GM21825 (cell line): Measurements from ENCODE around the gene GRIN3A.
"Not testable (repeated sequence)": the region's sequence is repeated elsewhere in the genome, so short reads cannot be mapped to it uniquely, and the experiment has no call there.

Source experiments
- ATAC-seq: cut with Tn5 transposase; IDR thresholded peaks from one replicate; pipeline ENCODE4 v1.9.1; 2021; ENCODE audit warnings: mild to moderate bottlenecking, moderate library complexity; ENCODE audit not compliant: unreplicated experiment

Gene GRIN3A

DNA sequence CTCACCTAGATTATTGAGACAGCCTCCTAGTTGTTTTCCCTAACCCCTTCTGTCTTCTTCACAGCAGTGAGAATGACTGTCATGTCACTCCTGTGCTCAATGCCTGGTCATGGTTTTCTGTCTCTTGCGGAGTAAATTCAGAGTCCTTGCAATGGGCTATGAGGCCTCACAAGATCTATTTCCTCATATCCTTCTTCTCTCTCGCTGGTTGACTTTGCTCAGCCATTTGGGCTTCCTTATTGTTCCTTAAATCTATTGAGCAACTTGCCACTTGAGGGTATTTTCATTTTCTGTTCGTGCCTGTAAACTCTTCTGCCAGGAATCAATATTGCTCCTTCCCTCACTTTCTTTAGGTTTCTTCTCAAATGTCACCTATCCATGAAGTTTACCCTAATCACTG, 152.7 kb downstream of the GRIN3A start:
- no peak for ATAC-seq

DNA sequence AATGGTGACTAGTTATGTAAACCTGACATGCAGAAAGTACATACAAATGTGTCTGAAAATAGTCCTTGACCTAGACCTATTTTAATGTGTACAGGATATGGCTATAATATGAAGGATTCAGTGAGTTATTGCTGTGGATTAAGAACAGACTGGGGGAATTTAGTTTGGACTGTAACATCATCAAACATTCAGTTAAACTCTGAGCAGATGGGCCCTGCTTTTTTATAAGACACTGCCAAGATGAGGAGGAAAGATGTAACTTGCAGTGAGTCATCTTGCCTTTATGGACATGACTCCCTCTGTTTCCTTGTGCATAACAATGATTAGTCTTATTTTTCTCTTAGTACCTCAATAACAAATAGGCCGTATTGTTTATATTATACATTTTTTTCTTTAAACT, 155.9 kb downstream of the GRIN3A start:
- ATAC-seq = no peak

DNA sequence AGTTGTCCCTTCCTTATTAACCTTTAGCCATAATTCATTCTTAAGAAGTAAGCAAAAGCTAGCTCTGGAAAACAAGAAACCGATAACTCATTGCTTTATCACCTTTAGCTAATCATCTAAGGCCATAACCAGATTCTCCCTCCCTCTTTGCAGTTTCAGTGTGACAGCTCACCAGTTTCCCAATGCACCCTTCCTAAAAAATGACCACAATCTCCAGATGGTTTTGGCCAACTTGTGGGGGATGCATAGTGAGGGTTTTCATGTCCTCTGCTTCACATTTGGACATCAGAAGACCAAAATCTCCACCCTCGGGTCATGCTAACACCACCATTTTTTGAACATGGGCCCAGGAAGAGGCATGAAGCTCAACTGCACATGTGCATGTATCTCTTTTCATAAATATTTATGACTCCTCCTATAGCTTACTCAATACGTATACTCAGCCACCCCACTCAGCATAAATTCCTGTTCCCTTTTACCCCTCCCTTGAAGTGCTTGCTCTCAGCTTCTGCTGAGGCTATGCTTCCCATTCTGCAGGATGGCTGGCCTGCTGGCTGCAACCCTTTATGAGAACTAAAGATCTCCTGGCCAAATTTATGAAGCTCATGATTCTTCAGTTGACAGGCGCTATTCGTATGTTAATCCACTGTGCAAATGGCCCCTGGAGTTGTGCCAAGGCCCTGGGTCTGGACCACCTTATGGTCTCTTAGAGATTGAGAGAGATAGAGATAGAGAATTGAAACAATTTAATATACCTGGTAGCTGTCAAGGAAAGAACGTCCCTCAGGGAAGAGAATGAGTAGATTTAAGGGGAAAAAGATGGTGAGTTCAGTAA, 158.5 kb downstream of the GRIN3A start:
- ATAC-seq = no peak

DNA sequence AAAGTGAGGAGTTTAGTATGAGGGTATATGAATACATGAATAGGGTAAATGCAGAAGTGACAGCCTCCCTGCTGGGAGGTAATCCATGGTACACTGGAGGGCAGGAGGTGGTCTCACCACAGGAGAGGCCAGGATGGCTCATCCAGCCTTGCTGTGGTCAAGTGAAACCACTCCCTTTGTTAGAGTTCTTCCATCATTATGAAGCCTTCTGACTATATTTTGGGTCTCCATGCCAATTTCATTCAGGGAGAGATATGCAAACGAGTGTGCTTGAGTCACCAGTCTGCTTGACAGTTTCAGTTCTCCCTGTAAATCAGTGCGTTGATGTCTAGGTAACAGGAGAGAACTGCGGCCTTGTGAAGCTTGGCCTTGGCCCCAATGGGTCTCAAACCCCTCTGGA, 160.1 kb downstream of the GRIN3A start:
- peak; percentile 77 for ATAC-seq

DNA sequence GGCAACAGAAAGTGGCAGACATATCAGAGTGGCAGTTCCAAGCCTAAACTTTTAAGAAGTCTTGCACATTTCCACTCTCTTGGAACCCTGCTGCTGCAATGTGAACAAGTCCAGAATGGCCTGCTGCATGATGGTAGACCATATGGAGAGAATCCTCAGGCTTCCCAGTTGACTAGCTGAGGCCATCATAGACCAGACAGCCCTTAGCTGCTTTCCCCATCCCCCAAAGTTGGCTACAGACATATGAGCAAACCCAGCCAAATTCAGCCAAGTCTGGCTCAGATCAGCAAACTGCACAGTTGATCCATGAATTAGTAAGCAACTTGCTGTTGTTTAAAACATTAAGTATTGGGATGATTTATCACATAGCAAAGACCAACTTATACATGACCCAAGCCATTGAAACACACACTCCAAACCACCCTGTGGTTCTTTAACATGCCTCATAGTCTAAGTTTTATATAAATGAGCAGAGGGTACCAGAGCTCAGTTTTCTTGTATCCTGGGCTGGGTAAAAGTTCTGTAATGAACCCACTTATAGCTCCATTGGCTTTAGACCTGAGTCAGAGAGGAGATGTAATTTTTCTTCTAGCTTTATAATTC, 163.6 kb downstream of the GRIN3A start:
- ATAC-seq = no peak

DNA sequence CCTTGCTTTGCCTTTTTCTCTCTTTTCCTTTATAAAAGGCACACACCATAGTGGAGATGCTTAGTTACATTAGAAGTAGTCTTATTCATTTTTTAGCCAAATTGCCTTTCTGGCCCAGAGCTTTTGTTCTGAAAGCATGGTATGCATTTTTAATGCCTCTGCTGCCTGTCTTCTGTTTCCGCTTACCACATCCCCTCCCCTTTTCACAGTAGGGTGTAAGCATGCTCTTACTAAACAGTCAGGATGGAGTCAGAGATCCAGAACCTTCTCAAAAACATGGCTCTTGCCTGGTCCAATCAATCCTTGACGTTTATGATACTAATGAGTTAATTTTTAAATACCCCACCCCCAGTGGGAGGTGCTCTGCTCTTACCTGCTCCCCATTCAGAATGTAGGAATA, 166.1 kb downstream of the GRIN3A start:
- no peak for ATAC-seq

DNA sequence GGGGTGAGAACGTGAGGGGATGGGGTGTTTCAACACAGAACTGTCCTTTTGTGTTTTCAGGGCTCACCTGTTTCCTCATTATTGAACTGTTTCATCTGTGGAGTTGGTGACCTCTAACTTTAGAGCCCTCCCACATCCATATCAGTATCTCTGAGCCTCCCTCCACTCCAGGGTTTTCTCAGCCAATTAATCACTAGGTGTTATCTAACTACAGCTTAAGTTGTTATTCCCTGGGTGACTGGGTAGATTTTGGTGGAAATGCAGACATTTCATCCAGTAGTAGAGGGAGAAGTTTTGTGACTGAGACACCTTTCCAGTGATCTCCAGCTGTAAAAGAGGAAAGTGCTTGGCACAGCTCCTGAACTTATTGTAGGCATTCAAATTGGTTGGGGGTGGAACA, 167.3 kb downstream of the GRIN3A start:
- ATAC-seq = no peak

DNA sequence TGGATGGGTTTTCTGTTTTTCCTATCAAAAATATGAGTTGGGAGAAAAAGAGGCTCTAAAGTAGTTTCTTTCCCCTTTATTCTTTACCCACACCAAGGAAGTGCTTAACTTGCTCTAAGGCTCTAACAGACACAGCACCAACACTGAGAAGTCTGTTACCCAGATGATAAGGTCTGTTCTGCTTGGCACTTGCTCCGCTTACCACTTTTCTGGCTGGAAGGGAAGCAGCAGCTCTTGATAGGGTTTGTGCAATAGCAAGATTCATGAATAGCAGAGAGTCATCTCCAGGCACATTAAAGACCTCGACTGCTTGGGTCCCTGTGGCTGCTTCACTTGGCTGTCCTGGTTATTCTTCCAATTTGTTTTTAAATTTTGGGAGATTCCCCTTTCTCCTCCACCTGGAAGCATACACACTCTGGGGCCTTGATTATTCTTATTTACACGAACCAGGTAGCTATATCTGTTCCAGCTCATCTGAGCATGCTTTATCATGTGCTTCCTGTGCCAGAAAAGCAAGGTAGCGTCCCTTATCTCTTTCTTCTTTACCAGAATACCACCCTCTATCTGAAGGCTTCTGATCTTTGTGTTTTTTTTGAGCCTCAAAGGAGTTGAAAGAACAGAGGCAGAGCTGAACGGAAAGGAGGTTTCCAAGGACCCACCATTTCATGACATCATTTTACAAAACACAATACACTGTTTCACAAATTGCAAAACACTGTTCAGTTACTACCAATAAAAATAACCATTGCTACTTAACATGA, 168.5 kb downstream of the GRIN3A start:
- ATAC-seq = no peak

DNA sequence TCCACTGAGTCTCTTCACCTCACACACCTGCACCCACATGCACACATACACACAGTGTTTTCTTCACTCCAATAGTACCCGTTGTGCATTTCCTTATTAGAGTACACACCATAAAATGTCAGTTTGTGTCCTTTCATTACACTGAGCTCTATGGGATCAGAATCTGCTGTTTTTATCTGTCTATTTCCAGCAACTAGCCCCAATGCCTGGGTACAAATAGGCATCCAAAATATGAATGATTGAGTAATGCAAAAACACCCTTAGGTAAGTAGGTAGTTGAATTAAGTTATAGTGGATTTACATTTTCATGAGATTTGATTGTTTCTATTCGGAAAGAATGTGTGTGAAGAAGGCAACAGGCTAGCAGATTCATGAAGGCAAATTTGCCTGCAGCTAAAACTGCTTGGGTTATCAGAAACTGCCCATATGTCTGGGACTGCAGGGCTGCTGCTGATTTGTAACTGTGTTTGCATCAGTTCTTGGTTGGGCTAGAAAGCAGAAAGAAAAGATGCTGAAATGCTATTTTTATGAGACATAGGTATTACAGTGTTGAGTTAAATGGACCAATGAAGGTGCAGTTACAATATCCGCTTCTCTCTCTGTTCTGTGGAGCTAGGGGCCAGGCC, 170.6 kb downstream of the GRIN3A start:
- no peak for ATAC-seq

DNA sequence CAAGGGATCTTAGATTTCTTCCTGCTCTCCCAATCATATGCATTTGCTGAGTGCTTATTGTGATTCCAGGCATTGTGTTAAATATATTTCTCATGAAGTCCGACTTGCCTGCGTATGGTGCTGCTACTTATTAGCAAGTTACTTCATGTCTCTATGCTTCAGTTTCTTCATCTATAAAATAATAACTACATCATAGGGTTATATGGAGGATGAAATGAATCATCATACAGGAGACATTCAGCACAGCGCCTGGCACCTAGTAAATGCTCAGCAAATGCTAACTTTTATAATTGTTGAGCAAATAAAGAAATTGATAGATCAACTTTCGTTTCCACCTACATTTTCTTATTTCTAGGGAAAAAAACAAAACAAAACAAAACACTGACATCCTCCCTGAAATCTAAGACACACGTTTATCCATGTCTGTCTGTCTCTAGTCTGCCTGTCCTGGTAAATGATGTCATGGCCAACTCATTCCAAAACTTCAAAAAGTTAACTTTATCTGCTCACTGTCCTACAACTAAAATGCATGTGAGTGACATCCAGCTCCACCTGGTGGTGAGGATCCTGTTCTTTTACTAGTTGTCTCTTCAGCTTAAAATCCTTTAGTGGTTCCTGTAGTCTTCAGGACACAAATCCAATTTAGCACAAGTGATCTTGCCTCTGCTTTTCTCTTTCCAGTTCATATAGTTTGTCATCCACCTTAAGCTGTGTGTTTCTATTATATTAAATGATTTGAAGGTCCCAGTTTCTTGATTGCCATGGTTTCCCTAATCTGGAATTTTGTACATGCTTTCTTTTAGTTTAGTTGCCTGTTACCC, 171.3 kb downstream of the GRIN3A start:
- ATAC-seq = no peak

DNA sequence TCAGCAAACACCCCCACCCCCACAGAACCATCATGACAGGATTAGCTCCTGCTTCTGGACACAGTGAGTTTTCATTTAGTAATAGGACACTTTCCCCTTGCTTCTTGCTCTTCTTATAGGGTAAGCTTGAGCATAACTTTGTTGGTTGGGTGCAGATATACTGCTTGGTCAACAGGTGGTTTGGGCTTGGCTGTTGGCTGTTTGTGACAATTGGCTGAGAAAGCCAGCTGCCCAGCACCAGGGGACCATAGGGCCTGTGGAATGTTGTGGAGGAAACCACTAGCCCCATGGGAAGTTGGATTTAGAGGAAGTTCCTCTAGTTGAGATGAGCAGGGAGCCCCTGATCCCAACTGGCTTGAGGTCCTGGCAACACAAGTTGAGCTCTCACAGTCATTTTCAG, 174.2 kb downstream of the GRIN3A start:
- ATAC-seq = no peak

DNA sequence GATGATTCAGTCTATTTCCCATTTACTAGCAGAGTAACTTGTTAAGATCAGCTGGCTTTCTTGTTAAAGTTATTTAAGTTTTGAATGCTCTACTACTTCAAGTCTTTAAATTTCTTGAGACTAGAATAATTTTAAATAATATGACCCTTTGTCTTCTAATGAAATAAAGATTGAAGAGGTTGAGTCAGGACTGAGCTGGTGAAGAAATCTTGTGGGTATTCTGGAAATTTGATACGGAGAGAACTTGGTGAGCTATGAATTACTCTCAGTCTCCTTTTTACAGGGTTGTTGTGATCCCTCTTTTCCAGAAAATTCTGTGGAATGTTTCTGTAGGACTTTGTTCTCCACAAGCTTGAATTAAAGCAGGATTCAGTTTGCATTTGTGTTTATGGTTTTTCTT, 175.5 kb downstream of the GRIN3A start:
- ATAC-seq = no peak

DNA sequence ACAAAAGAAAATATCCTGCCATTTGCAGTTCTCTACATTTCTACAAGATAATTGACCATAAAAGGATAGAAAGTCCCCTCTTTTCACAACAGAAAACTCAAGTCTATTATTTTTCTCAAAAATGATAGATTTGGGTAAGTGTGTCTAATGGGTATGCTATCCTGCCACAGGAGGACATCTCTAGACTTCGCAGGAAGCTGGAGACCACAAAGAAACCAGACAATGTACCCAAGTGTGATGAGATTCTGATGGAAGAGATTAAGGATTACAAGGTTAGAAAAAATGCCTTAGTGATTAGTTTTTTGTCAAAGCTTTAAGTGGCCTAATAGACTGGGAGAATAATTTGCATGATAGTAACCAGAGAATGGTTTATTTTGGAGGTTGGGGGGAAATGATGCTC, 176.7 kb downstream of the GRIN3A start:
- ATAC-seq = no peak

DNA sequence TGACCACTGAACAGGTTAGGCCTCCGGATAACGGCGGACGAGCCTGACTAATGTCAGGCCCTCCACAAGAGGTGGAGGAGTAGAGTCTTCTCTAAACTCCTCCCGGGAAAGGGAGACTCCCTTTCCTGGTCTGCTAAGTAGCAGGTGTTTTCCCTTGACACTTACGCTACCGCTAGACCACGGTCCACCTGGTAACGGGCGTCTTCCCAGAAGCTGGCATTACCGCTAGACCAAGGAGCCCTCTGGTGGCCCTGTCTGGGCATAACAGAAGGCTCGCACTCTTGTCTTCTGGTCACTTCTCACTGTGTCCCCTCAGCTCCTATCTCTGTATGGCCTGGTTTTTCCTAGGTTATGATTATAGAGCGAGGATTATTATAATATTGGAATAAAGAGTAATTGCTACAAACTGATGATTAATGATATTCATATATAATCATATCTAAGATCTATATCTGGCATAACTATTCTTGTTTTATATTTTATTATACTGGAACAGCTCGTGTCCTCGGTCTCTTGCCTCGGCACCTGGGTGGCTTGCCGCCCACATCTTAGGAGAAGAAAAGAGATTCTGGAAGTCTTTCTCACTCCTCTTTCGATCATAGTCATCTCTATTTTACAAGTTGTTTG, 188.9 kb downstream of the GRIN3A start:
- ATAC-seq = not testable (repeated sequence)

DNA sequence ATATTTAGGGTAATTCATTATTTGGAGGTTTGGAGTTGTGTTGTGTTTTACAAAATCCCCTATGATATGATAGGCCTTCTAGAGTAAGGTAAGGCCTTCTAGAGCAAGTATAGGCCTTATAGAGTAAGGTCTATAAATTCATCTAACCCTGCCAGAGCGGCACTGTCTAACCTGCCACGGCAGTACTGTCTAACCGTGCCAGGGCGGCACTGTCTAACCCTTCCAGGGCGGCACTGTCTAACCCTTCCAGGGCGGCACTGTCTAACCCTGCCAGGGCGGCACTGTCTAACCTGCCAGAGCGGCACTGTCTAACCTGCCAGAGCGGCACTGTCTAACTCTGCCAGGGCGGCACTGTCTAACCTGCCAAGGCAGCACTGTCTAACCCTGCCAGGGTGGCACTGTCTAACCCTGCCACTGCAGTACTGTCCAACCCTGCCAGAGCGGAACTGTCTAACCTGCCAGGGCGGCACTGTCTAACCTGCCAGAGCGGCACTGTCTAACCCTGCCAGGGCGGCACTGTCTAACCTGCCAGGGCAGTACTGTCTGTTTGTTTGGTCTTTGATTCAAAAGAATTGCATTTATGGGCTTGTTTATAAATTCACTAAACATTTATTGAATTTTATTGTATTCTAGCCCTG, 195.2 kb downstream of the GRIN3A start:
- no peak for ATAC-seq

DNA sequence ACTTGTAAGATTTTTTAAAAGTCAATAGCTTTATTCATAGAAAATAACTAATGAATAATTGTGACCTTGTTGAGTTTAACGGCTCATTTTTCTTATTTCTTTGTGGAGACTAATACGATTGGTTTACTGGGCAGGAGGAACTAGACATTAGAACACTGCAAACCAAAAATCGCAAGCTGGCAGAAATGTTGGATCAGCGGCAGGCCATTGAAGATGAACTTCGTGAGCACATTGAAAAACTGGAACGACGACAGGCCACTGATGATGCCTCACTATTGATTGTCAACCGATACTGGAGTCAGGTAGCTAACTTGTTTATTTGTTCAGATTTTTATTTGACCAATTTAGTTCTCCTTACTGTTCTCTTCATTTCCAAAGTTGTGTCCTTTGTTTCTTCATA, 198.4 kb downstream of the GRIN3A start:
- ATAC-seq = no peak

DNA sequence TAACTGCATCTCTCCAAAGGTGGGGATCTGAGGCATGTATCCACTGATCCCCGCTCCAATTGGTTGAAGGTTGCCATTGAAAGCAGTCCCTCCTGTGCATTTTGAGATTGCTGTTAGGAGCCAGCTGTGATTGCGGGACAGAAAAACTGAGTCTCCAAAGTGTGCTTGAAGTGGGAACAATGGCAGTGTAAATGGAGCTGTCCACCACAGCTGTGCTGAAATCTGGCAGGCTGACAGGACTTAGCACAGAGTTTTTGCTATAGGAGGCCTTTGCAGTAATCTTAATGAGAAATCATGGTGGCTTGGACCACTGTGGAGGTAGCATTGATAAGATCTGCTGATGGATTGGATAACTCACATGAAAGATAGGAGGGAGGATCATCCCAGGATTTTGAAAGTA, 201.5 kb downstream of the GRIN3A start:
- ATAC-seq = no peak

DNA sequence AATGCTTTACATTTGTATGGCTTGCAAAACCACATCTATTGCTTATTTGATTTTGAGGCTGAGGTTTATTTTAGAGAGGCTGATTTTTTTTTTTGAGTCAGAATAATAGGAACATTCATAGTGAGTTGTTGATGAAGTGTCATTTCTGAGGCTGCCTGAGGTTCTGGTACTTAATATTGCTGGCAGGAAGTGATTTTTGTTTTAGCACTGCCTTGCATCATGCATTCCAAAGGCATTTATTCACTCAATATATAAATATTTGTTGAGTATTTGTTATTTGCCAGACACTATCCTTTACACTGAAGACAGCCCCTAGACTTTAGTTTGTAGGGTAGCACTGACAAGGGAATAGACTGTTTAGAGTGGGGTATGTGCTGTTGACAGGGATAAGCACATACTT, 202.1 kb downstream of the GRIN3A start:
- ATAC-seq = no peak

DNA sequence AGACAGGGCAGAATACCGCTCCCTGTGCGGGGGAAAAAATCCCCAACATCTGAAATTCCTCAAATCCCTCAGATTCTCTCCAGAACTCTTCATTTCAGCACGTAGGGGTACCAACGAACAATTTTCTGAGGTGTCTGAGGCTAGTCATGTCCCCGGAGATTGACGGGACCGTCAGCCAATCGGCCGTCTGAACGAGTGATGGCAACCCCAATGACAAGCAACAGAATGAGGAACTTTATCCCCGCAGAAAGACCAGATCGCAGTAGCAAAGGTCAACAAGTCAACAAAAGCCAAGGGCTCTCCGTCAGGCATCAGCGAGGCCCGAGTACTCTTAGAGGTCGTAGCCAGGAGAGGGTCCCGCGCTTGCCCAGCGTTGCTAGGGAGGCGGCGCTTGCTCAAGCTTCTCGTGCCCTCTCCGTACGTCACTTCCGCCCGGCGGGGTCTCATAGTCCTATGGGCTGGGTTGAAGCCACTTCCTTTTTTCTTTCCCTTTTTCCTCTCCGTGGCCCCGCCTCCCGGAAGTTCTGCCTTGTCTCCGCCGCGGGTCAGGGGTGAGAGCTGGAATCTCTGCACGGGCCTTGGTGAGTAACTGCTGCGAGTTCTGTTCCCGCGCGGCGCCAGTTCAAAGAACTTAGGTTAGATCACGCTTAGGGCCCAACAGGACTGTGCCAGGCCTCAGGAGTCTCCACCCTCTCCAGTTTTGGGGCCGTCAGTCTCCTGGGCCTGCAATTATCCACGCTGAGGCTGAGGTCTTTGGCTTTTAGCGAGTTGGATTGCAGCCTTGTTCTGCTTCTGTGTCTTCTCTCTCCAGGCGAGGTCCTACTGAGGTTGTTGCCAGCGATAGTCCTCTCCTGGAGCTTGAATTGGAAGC, 204.9 kb downstream of the GRIN3A start, which contains the start of gene RNF20:
RNF20 (plus strand) TSS at position 520 of the 871 bp plus-strand sequence. CDS start 1,571 bp downstream, outside the sequence.
- peak; percentile 98 for ATAC-seq
